HL-60 (cell line): ENCODE results near the gene CANT1.

Experiments used
- DNase-seq, 2 experiments: peaks; one replicate each; pipeline ENCODE4 v3.0.0-alpha.2; 2010 to 2020; ENCODE audit warnings: low read depth in 1 of 2, low spot score in 1 of 2
- H3K27ac ChIP-seq: fragments of 250-450 bp; sonication (Bioruptor Pico); replicated peaks from 2 replicates; pipeline ENCODE4 v1.5.1; 2020; ENCODE audit warnings: mild to moderate bottlenecking, moderate library complexity
- H3K27me3 ChIP-seq: fragments of 250-450 bp; sonication (Bioruptor Pico); 2 replicates; pipeline ENCODE4 v1.5.1; 2021; ENCODE audit warnings: mild to moderate bottlenecking, moderate library complexity; ENCODE audit not compliant: insufficient read depth, poor library complexity, severe bottlenecking
- H3K4me3 ChIP-seq: replicated peaks from 2 replicates; pipeline ENCODE4 v1.5.1; 2011; ENCODE audit warnings: mild to moderate bottlenecking, control low read depth, low read length; ENCODE audit not compliant: insufficient read depth
- CTCF ChIP-seq: IDR thresholded peaks from one replicate; pipeline ENCODE4 v1.5.1; 2011; ENCODE audit warnings: low read length, control low read depth, inconsistent platforms; ENCODE audit not compliant: insufficient read depth
- GABPA ChIP-seq: IDR thresholded peaks from 2 replicates; pipeline ENCODE4 v1.6.1; 2012; ENCODE audit warnings: low read depth
- POLR2AphosphoS5 ChIP-seq: IDR thresholded peaks from 2 replicates; pipeline ENCODE4 v1.6.1; 2012; ENCODE audit warnings: low read depth
- REST ChIP-seq: IDR thresholded peaks from 2 replicates; pipeline ENCODE4 v1.6.1; 2012; ENCODE audit warnings: low read depth; ENCODE audit not compliant: insufficient replicate concordance
- SPI1 ChIP-seq: IDR thresholded peaks from 2 replicates; pipeline ENCODE4 v1.6.1; 2012; ENCODE audit warnings: low read depth, mild to moderate bottlenecking, borderline replicate concordance

The CANT1 gene

GRCh38 chr17:79044462-79044861 lies 34.9 kb upstream of the CANT1 start:
- Histone ChIP-seq H3K4me3 (no peak overlapping the region), H3K27me3 (no peaks in the 10 kb centered on the region), H3K27ac (no peak overlapping the region)
- no peak for DNase-seq
- TF ChIP-seq SPI1 = no peak
- TF ChIP-seq REST = no peak
- no peak for TF ChIP-seq POLR2AphosphoS5
- TF ChIP-seq CTCF = no peak
- no peak for TF ChIP-seq GABPA

GRCh38 chr17:79043931-79044320 lies 34.4 kb upstream of the CANT1 start:
- TF ChIP-seq GABPA (no peak), CTCF (no peak), SPI1 (no peak), POLR2AphosphoS5 (no peak), REST (no peak)
- DNase-seq = no peak
- H3K27me3 ChIP-seq = no peaks in the 10 kb centered on the region
- no peak overlapping the region for H3K27ac ChIP-seq
- H3K4me3 ChIP-seq = no peak overlapping the region

- no peak for DNase-seq
- no peak overlapping the region for H3K4me3 ChIP-seq
- no peak overlapping the region for H3K27ac ChIP-seq
- no peaks in the 10 kb centered on the region for H3K27me3 ChIP-seq
- TF ChIP-seq GABPA = no peak
- no peak for TF ChIP-seq POLR2AphosphoS5
Measured at GRCh38 chr17:79043191-79043930, 33.8 kb upstream of the CANT1 start.

- peak in 1 of 2 experiments; percentile 64 for DNase-seq
- no peak overlapping the region for H3K4me3 ChIP-seq
- H3K27ac ChIP-seq = no peak overlapping the region
- TF ChIP-seq GABPA (no peak), SPI1 (no peak), REST (no peak), POLR2AphosphoS5 (no peak), CTCF (peak; percentile 97)
- no peaks in the 10 kb centered on the region for H3K27me3 ChIP-seq
Measured at GRCh38 chr17:79042421-79043190, 33.0 kb upstream of the CANT1 start.
